Fibroblast of peridontal ligament (primary cell): ENCODE measurements around the gene KCNMA1.

Source experiments
- DNase-seq: peaks from one replicate; pipeline ENCODE4 v3.0.0-alpha.2; 2010; ENCODE audit errors: extremely low read depth

KCNMA1 gene

GRCh38 chr10:77020426-77021040, 617.1 kb downstream of the KCNMA1 start:
- no peak for DNase-seq

- no peak for DNase-seq
These were observed 620.8 kb downstream of the KCNMA1 start for GRCh38 chr10:77016855-77017254.

GRCh38 chr10:77016278-77016815, 621.3 kb downstream of the KCNMA1 start:
- no peak for DNase-seq

GRCh38 chr10:77015360-77015759, 622.2 kb downstream of the KCNMA1 start:
- no peak for DNase-seq

GRCh38 chr10:77012812-77013500, 624.7 kb downstream of the KCNMA1 start:
- peak; percentile 63 for DNase-seq

GRCh38 chr10:77011874-77012811, 625.5 kb downstream of the KCNMA1 start:
- peak; percentile 98 for DNase-seq

GRCh38 chr10:77010430-77010829, 627.2 kb downstream of the KCNMA1 start:
- DNase-seq = no peak

GRCh38 chr10:77007834-77008233, 629.8 kb downstream of the KCNMA1 start:
- DNase-seq = no peak

GRCh38 chr10:77006836-77007511, 630.6 kb downstream of the KCNMA1 start:
- DNase-seq = peak; percentile 57

GRCh38 chr10:77005871-77006270, 631.7 kb downstream of the KCNMA1 start:
- no peak for DNase-seq

GRCh38 chr10:77004917-77005564, 632.6 kb downstream of the KCNMA1 start:
- peak; percentile 90 for DNase-seq

GRCh38 chr10:77002872-77003271, 634.7 kb downstream of the KCNMA1 start:
- no peak for DNase-seq

- DNase-seq = no peak
These were observed 636.4 kb downstream of the KCNMA1 start for GRCh38 chr10:77001206-77001605.

GRCh38 chr10:76998451-76998850, 639.2 kb downstream of the KCNMA1 start:
- DNase-seq = peak; percentile 93

- no peak for DNase-seq
These were observed 640.0 kb downstream of the KCNMA1 start for GRCh38 chr10:76997631-76998030.

- DNase-seq = no peak
These were observed 642.6 kb downstream of the KCNMA1 start for GRCh38 chr10:76995023-76995422.

- no peak for DNase-seq
These were observed 644.4 kb downstream of the KCNMA1 start for GRCh38 chr10:76993213-76993612.

GRCh38 chr10:76992467-76992866, 645.1 kb downstream of the KCNMA1 start:
- DNase-seq = no peak

GRCh38 chr10:76991621-76992020, 646.0 kb downstream of the KCNMA1 start:
- peak; percentile 76 for DNase-seq

- no peak for DNase-seq
These were observed 647.0 kb downstream of the KCNMA1 start for GRCh38 chr10:76990561-76990960.
